Panc1 (cell line): ENCODE measurements around the gene ATIC. TPM values are rescaled to one million over a fixed set of nuclear protein-coding genes. Genes with fewer than 3 reads are reported as not detected.

Experiments
- ATAC-seq: fragments of 200-7000 bp; cut with Tn5 transposase; 2 replicates; pipeline ENCODE4 v1.9.1; 2020; ENCODE audit warnings: mild to moderate bottlenecking, moderate library complexity
- BruUV-seq: library from RNA; stranded (reverse); fragments of 400-500 nt; replicated peaks from 2 replicates; lab custom pipeline; 2021; lab: Mats Ljungman, UMichigan
- CTCF ChIA-PET: fragments of 300-600 bp; sonication (Branson Sonifier 250); formaldehyde crosslinking; loops from one replicate; lab custom pipeline; 2022; ENCODE audit warnings: antibody characterized with exemption; lab: Charles Lee
- POLR2A ChIA-PET: fragments of 300-600 bp; sonication (Branson Sonifier 250); formaldehyde crosslinking; loops from one replicate; lab custom pipeline; 2022; ENCODE audit warnings: antibody characterized with exemption; lab: Charles Lee
- DNase-seq: peaks from one replicate; pipeline ENCODE4 v3.0.0-alpha.2; 2010; ENCODE audit warnings: low read depth, low spot score
- H3K27ac ChIP-seq: 2 replicates; pipeline ENCODE4 v1.5.1; 2011; ENCODE audit warnings: mild to moderate bottlenecking, low read length, inconsistent platforms
- H3K27me3 ChIP-seq: fragments of 200-500 bp; sonication (Bioruptor generic); 2 replicates; pipeline ENCODE4 v1.6.0; 2014; ENCODE audit warnings: low read length, inconsistent platforms; ENCODE audit not compliant: control insufficient read depth, insufficient read depth
- H3K36me3 ChIP-seq: fragments of 200-500 bp; sonication (Bioruptor generic); 2 replicates; pipeline ENCODE4 v1.5.1; 2014; ENCODE audit warnings: inconsistent platforms, mild to moderate bottlenecking, low read length, moderate library complexity; ENCODE audit not compliant: control insufficient read depth, insufficient read depth
- H3K4me1 ChIP-seq: 2 replicates; pipeline ENCODE4 v1.5.1; 2011; ENCODE audit warnings: inconsistent platforms, mild to moderate bottlenecking, low read length, moderate library complexity; ENCODE audit not compliant: control insufficient read depth, insufficient read depth
- H3K4me3 ChIP-seq, 2 experiments: 2 replicates each; pipeline ENCODE4 v1.5.1; 2011 to 2012; ENCODE audit warnings: low read depth in 2 of 2, low read length in 2 of 2, mild to moderate bottlenecking in 2 of 2, inconsistent platforms in 1 of 2, moderate library complexity in 1 of 2
- H3K9me3 ChIP-seq: fragments of 200-500 bp; sonication (Bioruptor generic); 2 replicates; pipeline ENCODE4 v1.5.1; 2014; ENCODE audit warnings: low read depth, mild to moderate bottlenecking, inconsistent platforms, low read length, moderate library complexity; ENCODE audit not compliant: control insufficient read depth, insufficient read depth
- POLR2AphosphoS5 ChIP-seq: IDR thresholded peaks from 2 replicates; pipeline ENCODE4 v1.6.1; 2012; ENCODE audit warnings: mild to moderate bottlenecking, low read depth, low read length, moderate library complexity
- SIN3A ChIP-seq: IDR thresholded peaks from 2 replicates; pipeline ENCODE4 v1.6.1; 2012; ENCODE audit warnings: low read depth, mild to moderate bottlenecking, low read length, moderate library complexity, borderline replicate concordance; ENCODE audit not compliant: insufficient read depth
- TCF7L2 ChIP-seq: IDR thresholded peaks from 2 replicates; pipeline ENCODE4 v1.6.1; 2011; ENCODE audit warnings: mild to moderate bottlenecking, low read depth, low read length, inconsistent platforms
- in situ Hi-C: cut with HindIII; loops from 2 replicates; pipeline ENCODE4 v1.10.0; 2016; ENCODE audit warnings: low sequenced_read_pairs, low pct_unique_long_range_greater_than_20kb
- intact Hi-C: fragments of 100-400 bp; cut with micrococcal nuclease; formaldehyde crosslinking; loops from one replicate; pipeline ENCODE4 v1.10.0; 2022; ENCODE audit not compliant: unreplicated experiment
- total RNA-seq: library from RNA; stranded (reverse); gene quantifications from one replicate; pipeline ENCODE4 v1.2.1, GENCODE V29; 2021; ENCODE audit not compliant: unreplicated experiment
- TF ChIP-seq, protein P1 (sequence below), 2 experiments: IDR thresholded peaks; 2 replicates each; pipeline ENCODE4 v1.6.1; 2011 to 2012; ENCODE audit warnings: low read depth in 2 of 2, control low read depth in 1 of 2, low read length in 1 of 2, mild to moderate bottlenecking in 1 of 2, moderate library complexity in 1 of 2; ENCODE audit not compliant: insufficient read depth in 1 of 2
- TF ChIP-seq, protein P2 (sequence below): fragments of 450-650 bp; IDR thresholded peaks from 2 replicates; pipeline ENCODE4 v1.5.1; 2017; ENCODE audit warnings: mild to moderate bottlenecking

The ATIC gene
- total RNA-seq, 1 experiment from 2014 or later: 223 TPM

GRCh38 chr2:215354771-215355695, 43.2 kb downstream of the ATIC start:
- H3K27ac ChIP-seq: no peak overlapping the region
- no peaks in the 10 kb centered on the region for H3K4me1 ChIP-seq
- no peaks in the 10 kb centered on the region; the same call in 1 of the 2 replicates for H3K36me3 ChIP-seq
- H3K27me3 ChIP-seq: no peaks in the 10 kb centered on the region
- no peak overlapping the region for H3K4me3 ChIP-seq
- CTCF ChIA-PET: no interaction called here
- H3K9me3 ChIP-seq: no peaks in the 10 kb centered on the region
- ATAC-seq (no peak), DNase-seq (no peak)
- no TSS peak for BruUV-seq
- in situ Hi-C loops: no loop called here
- intact Hi-C loops: no loop called here
- no peak for TF ChIP-seq SIN3A
- TF ChIP-seq, protein P1, sequence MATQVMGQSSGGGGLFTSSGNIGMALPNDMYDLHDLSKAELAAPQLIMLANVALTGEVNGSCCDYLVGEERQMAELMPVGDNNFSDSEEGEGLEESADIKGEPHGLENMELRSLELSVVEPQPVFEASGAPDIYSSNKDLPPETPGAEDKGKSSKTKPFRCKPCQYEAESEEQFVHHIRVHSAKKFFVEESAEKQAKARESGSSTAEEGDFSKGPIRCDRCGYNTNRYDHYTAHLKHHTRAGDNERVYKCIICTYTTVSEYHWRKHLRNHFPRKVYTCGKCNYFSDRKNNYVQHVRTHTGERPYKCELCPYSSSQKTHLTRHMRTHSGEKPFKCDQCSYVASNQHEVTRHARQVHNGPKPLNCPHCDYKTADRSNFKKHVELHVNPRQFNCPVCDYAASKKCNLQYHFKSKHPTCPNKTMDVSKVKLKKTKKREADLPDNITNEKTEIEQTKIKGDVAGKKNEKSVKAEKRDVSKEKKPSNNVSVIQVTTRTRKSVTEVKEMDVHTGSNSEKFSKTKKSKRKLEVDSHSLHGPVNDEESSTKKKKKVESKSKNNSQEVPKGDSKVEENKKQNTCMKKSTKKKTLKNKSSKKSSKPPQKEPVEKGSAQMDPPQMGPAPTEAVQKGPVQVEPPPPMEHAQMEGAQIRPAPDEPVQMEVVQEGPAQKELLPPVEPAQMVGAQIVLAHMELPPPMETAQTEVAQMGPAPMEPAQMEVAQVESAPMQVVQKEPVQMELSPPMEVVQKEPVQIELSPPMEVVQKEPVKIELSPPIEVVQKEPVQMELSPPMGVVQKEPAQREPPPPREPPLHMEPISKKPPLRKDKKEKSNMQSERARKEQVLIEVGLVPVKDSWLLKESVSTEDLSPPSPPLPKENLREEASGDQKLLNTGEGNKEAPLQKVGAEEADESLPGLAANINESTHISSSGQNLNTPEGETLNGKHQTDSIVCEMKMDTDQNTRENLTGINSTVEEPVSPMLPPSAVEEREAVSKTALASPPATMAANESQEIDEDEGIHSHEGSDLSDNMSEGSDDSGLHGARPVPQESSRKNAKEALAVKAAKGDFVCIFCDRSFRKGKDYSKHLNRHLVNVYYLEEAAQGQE (IDR thresholded peaks at IDR 0.05; ENCODE audit: insufficient read depth in 1 of 2, low read depth in 2 of 2, low read length in 1 of 2): no peak
- no peak for TF ChIP-seq POLR2AphosphoS5
- TF ChIP-seq, protein P2, sequence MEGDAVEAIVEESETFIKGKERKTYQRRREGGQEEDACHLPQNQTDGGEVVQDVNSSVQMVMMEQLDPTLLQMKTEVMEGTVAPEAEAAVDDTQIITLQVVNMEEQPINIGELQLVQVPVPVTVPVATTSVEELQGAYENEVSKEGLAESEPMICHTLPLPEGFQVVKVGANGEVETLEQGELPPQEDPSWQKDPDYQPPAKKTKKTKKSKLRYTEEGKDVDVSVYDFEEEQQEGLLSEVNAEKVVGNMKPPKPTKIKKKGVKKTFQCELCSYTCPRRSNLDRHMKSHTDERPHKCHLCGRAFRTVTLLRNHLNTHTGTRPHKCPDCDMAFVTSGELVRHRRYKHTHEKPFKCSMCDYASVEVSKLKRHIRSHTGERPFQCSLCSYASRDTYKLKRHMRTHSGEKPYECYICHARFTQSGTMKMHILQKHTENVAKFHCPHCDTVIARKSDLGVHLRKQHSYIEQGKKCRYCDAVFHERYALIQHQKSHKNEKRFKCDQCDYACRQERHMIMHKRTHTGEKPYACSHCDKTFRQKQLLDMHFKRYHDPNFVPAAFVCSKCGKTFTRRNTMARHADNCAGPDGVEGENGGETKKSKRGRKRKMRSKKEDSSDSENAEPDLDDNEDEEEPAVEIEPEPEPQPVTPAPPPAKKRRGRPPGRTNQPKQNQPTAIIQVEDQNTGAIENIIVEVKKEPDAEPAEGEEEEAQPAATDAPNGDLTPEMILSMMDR: no peak
- TF ChIP-seq TCF7L2: no peak
- POLR2A ChIA-PET: no interaction called here

- TF ChIP-seq, protein P1 (IDR thresholded peaks at IDR 0.05; ENCODE audit: insufficient read depth in 1 of 2, low read depth in 2 of 2, low read length in 1 of 2): no peak
- TF ChIP-seq TCF7L2 (no peak), SIN3A (no peak), POLR2AphosphoS5 (no peak)
- TF ChIP-seq, protein P2: no peak
- DNase-seq: no peak
- intact Hi-C loops (no loop called here), in situ Hi-C loops (no loop called here)
- no TSS peak for BruUV-seq
- no peak overlapping the region for H3K4me3 ChIP-seq
- no peaks in the 10 kb centered on the region for H3K4me1 ChIP-seq
- ATAC-seq: no peak
- POLR2A ChIA-PET: no interaction called here
- H3K36me3 ChIP-seq: no peaks in the 10 kb centered on the region; the same call in 1 of the 2 replicates
- CTCF ChIA-PET: no interaction called here
- no peaks in the 10 kb centered on the region for H3K9me3 ChIP-seq
- H3K27me3 ChIP-seq: no peaks in the 10 kb centered on the region
- H3K27ac ChIP-seq: no peak overlapping the region
Observed at GRCh38 chr2:215355801-215356200, 43.9 kb downstream of the ATIC start.
